HPDE6-E6E7 (cell line): ENCODE measurements around the gene SREBF1.

Experiments
- DNase-seq: peaks from one replicate; pipeline ENCODE4 v3.0.0; 2011; ENCODE audit warnings: missing footprints; ENCODE audit errors: extremely low spot score

Gene SREBF1

GRCh38 chr17:17841601-17842025, 4.8 kb upstream of the SREBF1 start:
- no peak for DNase-seq

- DNase-seq, result no peak
Observed at GRCh38 chr17:17840751-17841591, 4.2 kb upstream of the SREBF1 start.

GRCh38 chr17:17839791-17840707, 3.3 kb upstream of the SREBF1 start:
- DNase-seq, result peak; percentile 85

GRCh38 chr17:17837966-17838962, 1.5 kb upstream of the SREBF1 start:
- no peak for DNase-seq

GRCh38 chr17:17837380-17837821, 615 bp upstream of the SREBF1 start:
- DNase-seq, result no peak

- DNase-seq, result peak; percentile 86
Observed at GRCh38 chr17:17836250-17836817, 452 bp downstream of the SREBF1 start.

- DNase-seq, result no peak
Observed at GRCh38 chr17:17835415-17836249, 1.2 kb downstream of the SREBF1 start.

GRCh38 chr17:17834974-17835373, 1.8 kb downstream of the SREBF1 start:
- no peak for DNase-seq

GRCh38 chr17:17833658-17834357, 3.0 kb downstream of the SREBF1 start:
- no peak for DNase-seq

GRCh38 chr17:17832032-17832363, 4.8 kb downstream of the SREBF1 start:
- DNase-seq, result no peak

GRCh38 chr17:17831208-17832031, 5.4 kb downstream of the SREBF1 start:
- no peak for DNase-seq

- no peak for DNase-seq
Observed at GRCh38 chr17:17830740-17831207, 6.0 kb downstream of the SREBF1 start.

GRCh38 chr17:17830269-17830567, 6.6 kb downstream of the SREBF1 start:
- no peak for DNase-seq

GRCh38 chr17:17827826-17828621, 8.8 kb downstream of the SREBF1 start:
- DNase-seq, result no peak

- DNase-seq, result no peak
Observed at GRCh38 chr17:17826942-17827785, 9.6 kb downstream of the SREBF1 start.

- no peak for DNase-seq
Observed at GRCh38 chr17:17826342-17826713, 10.5 kb downstream of the SREBF1 start.
